Measurements from ENCODE around the gene CDH12. TPM values are rescaled to one million over a fixed set of nuclear protein-coding genes. Genes with fewer than 3 reads are reported as not detected.

CDH12 gene
- total RNA-seq, 1 donor from 2014 or later, result 23.5 TPM

GRCh38 chr5:22631683-22632082, 221.5 kb downstream of the CDH12 start:
- H3K4me1 Mint-ChIP-seq (ENCODE audit: low read depth, unreplicated experiment), result no peaks in the 10 kb centered on the region
- TF ChIP-seq, protein P1, sequence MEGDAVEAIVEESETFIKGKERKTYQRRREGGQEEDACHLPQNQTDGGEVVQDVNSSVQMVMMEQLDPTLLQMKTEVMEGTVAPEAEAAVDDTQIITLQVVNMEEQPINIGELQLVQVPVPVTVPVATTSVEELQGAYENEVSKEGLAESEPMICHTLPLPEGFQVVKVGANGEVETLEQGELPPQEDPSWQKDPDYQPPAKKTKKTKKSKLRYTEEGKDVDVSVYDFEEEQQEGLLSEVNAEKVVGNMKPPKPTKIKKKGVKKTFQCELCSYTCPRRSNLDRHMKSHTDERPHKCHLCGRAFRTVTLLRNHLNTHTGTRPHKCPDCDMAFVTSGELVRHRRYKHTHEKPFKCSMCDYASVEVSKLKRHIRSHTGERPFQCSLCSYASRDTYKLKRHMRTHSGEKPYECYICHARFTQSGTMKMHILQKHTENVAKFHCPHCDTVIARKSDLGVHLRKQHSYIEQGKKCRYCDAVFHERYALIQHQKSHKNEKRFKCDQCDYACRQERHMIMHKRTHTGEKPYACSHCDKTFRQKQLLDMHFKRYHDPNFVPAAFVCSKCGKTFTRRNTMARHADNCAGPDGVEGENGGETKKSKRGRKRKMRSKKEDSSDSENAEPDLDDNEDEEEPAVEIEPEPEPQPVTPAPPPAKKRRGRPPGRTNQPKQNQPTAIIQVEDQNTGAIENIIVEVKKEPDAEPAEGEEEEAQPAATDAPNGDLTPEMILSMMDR (IDR thresholded peaks at IDR 0.05; ENCODE audit: partially characterized antibody, unreplicated experiment), result no peak
- no peak overlapping the region for H3K27ac Mint-ChIP-seq (ENCODE audit: unreplicated experiment)
- DNase-seq, result no peak
- no peaks in the 10 kb centered on the region for H3K9me3 Mint-ChIP-seq (ENCODE audit: unreplicated experiment)
- H3K36me3 Mint-ChIP-seq (ENCODE audit: unreplicated experiment), result no peaks in the 10 kb centered on the region
- H3K4me3 Mint-ChIP-seq (ENCODE audit: unreplicated experiment), result no peak overlapping the region
- peaks cover 3% of the 10 kb centered on the region for H3K27me3 Mint-ChIP-seq (ENCODE audit: unreplicated experiment)

DNA sequence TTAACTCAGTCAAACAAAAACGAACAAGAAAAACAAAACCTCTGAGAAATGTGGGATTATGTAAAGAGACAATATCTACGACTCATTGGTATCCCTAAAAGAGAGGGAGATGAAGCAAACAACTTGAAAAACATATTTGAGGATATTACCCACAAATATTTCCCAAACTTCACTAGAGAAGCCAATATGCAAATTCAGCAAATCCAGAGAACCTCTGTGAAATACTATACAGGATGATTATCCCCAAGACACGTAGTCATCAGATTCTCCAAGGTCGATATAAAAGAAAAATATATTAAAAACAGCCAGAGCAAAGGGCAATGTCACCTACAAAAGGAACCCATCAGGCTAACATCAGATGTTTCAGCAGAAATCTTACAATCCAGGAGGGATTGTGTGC, 226.1 kb downstream of the CDH12 start:
- no peak overlapping the region for H3K4me3 Mint-ChIP-seq (ENCODE audit: unreplicated experiment)
- TF ChIP-seq, protein P1 (IDR thresholded peaks at IDR 0.05; ENCODE audit: partially characterized antibody, unreplicated experiment), result no peak
- H3K4me1 Mint-ChIP-seq (ENCODE audit: low read depth, unreplicated experiment), result no peaks in the 10 kb centered on the region
- DNase-seq, result no peak
- no peaks in the 10 kb centered on the region for H3K36me3 Mint-ChIP-seq (ENCODE audit: unreplicated experiment)
- peaks cover 1% of the 10 kb centered on the region for H3K9me3 Mint-ChIP-seq (ENCODE audit: unreplicated experiment)
- peaks cover 4% of the 10 kb centered on the region for H3K27me3 Mint-ChIP-seq (ENCODE audit: unreplicated experiment)
- no peak overlapping the region for H3K27ac Mint-ChIP-seq (ENCODE audit: unreplicated experiment)

- Mint-ChIP-seq H3K4me1 (ENCODE audit: low read depth, unreplicated experiment) (no peaks in the 10 kb centered on the region), H3K4me3 (ENCODE audit: unreplicated experiment) (no peak overlapping the region), H3K27ac (ENCODE audit: unreplicated experiment) (no peak overlapping the region), H3K27me3 (ENCODE audit: unreplicated experiment) (peaks cover 2% of the 10 kb centered on the region), H3K9me3 (ENCODE audit: unreplicated experiment) (peaks cover 1% of the 10 kb centered on the region), H3K36me3 (ENCODE audit: unreplicated experiment) (no peaks in the 10 kb centered on the region)
- TF ChIP-seq, protein P1 (IDR thresholded peaks at IDR 0.05; ENCODE audit: partially characterized antibody, unreplicated experiment), result no peak
- no peak for DNase-seq
Measured at GRCh38 chr5:22625451-22625850, 227.7 kb downstream of the CDH12 start.

GRCh38 chr5:22621084-22621483, 232.1 kb downstream of the CDH12 start:
- H3K9me3 Mint-ChIP-seq (ENCODE audit: unreplicated experiment), result peaks cover 1% of the 10 kb centered on the region
- peaks cover 2% of the 10 kb centered on the region for H3K27me3 Mint-ChIP-seq (ENCODE audit: unreplicated experiment)
- peaks cover 3% of the 10 kb centered on the region for H3K4me1 Mint-ChIP-seq (ENCODE audit: low read depth, unreplicated experiment)
- H3K36me3 Mint-ChIP-seq (ENCODE audit: unreplicated experiment), result no peaks in the 10 kb centered on the region
- TF ChIP-seq, protein P1 (IDR thresholded peaks at IDR 0.05; ENCODE audit: partially characterized antibody, unreplicated experiment), result no peak
- no peak overlapping the region for H3K4me3 Mint-ChIP-seq (ENCODE audit: unreplicated experiment)
- no peak for DNase-seq
- H3K27ac Mint-ChIP-seq (ENCODE audit: unreplicated experiment), result no peak overlapping the region

GRCh38 chr5:22615964-22616363, 237.2 kb downstream of the CDH12 start:
- H3K27ac Mint-ChIP-seq (ENCODE audit: unreplicated experiment), result no peak overlapping the region
- no peaks in the 10 kb centered on the region for H3K9me3 Mint-ChIP-seq (ENCODE audit: unreplicated experiment)
- H3K27me3 Mint-ChIP-seq (ENCODE audit: unreplicated experiment), result no peaks in the 10 kb centered on the region
- DNase-seq, result no peak
- TF ChIP-seq, protein P1 (IDR thresholded peaks at IDR 0.05; ENCODE audit: partially characterized antibody, unreplicated experiment), result no peak
- peaks cover 6% of the 10 kb centered on the region for H3K4me1 Mint-ChIP-seq (ENCODE audit: low read depth, unreplicated experiment)
- no peak overlapping the region for H3K4me3 Mint-ChIP-seq (ENCODE audit: unreplicated experiment)
- no peaks in the 10 kb centered on the region for H3K36me3 Mint-ChIP-seq (ENCODE audit: unreplicated experiment)
